ENCODE data around the gene PDE6A. TPM values are rescaled to one million over a fixed set of nuclear protein-coding genes. Genes with fewer than 3 reads are reported as not detected.

PDE6A gene
- total RNA-seq, 1 donor from 2014 or later = not detected

- TF ChIP-seq CTCF (IDR thresholded peaks at IDR 0.05) = no peak
- Histone ChIP-seq H3K4me1 (no peaks in the 10 kb centered on the region), H3K9me3 (no peaks in the 10 kb centered on the region), H3K27me3 (no peaks in the 10 kb centered on the region), H3K4me3 (no peak overlapping the region), H3K36me3 (no peaks in the 10 kb centered on the region), H3K27ac (no peak overlapping the region)
- no peak for DNase-seq (ENCODE audit: low spot score in 2 of 2)
- intact Hi-C loops (cut with DNase I) = no loop called here
Measured at GRCh38 chr5:149904293-149904886, 40.2 kb downstream of the PDE6A start.

GRCh38 chr5:149903404-149903803, 41.2 kb downstream of the PDE6A start:
- intact Hi-C loops (cut with DNase I) = no loop called here
- TF ChIP-seq CTCF (IDR thresholded peaks at IDR 0.05) = no peak
- Histone ChIP-seq H3K27me3 (no peaks in the 10 kb centered on the region), H3K4me3 (no peak overlapping the region), H3K36me3 (no peaks in the 10 kb centered on the region), H3K9me3 (no peaks in the 10 kb centered on the region), H3K27ac (no peak overlapping the region), H3K4me1 (no peaks in the 10 kb centered on the region)
- DNase-seq (ENCODE audit: low spot score in 2 of 2) = no peak

GRCh38 chr5:149902177-149902576, 42.4 kb downstream of the PDE6A start:
- Histone ChIP-seq H3K4me1 (no peaks in the 10 kb centered on the region), H3K9me3 (no peaks in the 10 kb centered on the region), H3K27ac (no peak overlapping the region), H3K27me3 (no peaks in the 10 kb centered on the region), H3K36me3 (no peaks in the 10 kb centered on the region), H3K4me3 (no peak overlapping the region)
- no peak for TF ChIP-seq CTCF (IDR thresholded peaks at IDR 0.05)
- intact Hi-C loops (cut with DNase I) = no loop called here
- DNase-seq (ENCODE audit: low spot score in 2 of 2) = no peak

GRCh38 chr5:149901511-149901910, 43.1 kb downstream of the PDE6A start:
- Histone ChIP-seq H3K4me3 (no peak overlapping the region), H3K36me3 (no peaks in the 10 kb centered on the region), H3K27ac (no peak overlapping the region), H3K9me3 (no peaks in the 10 kb centered on the region), H3K27me3 (no peaks in the 10 kb centered on the region), H3K4me1 (no peaks in the 10 kb centered on the region)
- intact Hi-C loops (cut with DNase I) = no loop called here
- TF ChIP-seq CTCF (IDR thresholded peaks at IDR 0.05) = no peak
- no peak for DNase-seq (ENCODE audit: low spot score in 2 of 2)

- no peaks in the 10 kb centered on the region for H3K36me3 ChIP-seq
- no peaks in the 10 kb centered on the region for H3K9me3 ChIP-seq
- H3K4me1 ChIP-seq = no peaks in the 10 kb centered on the region
- TF ChIP-seq CTCF (IDR thresholded peaks at IDR 0.05) = no peak
- DNase-seq (ENCODE audit: low spot score in 2 of 2) = no peak
- intact Hi-C loops (cut with DNase I) = no loop called here
- no peak overlapping the region for H3K4me3 ChIP-seq
- H3K27ac ChIP-seq = no peak overlapping the region
- no peaks in the 10 kb centered on the region for H3K27me3 ChIP-seq
Measured at GRCh38 chr5:149900390-149900789, 44.2 kb downstream of the PDE6A start.

GRCh38 chr5:149898811-149899210, 45.8 kb downstream of the PDE6A start:
- Histone ChIP-seq H3K27me3 (no peaks in the 10 kb centered on the region), H3K4me1 (no peaks in the 10 kb centered on the region), H3K36me3 (no peaks in the 10 kb centered on the region), H3K4me3 (no peak overlapping the region), H3K27ac (no peak overlapping the region), H3K9me3 (no peaks in the 10 kb centered on the region)
- DNase-seq (ENCODE audit: low spot score in 2 of 2) = no peak
- TF ChIP-seq CTCF (IDR thresholded peaks at IDR 0.05) = no peak
- intact Hi-C loops (cut with DNase I) = loop anchor here (10.0 kb wide), 1 partner anchor 56 kb away; no protein-coding TSS in a partner anchor

Data from ascending aorta (tissue), 2 donors.